Esophagus mucosa (tissue), 1 donor: Measurements from ENCODE around the gene TINAGL1. TPM values are rescaled to one million over a fixed set of nuclear protein-coding genes. Genes with fewer than 3 reads are reported as not detected.

Experiments used
- ATAC-seq: fragments of 200-7000 bp; cut with Tn5 transposase; one replicate; pipeline ENCODE4 v1.9.1; 2020
- total RNA-seq: library from RNA; stranded (reverse); gene quantifications from one replicate; pipeline ENCODE4 v1.2.4, GENCODE V29; 2023
- donor health status: DM: yes; HTN: yes; CAD: no.

Gene TINAGL1
- total RNA-seq, 1 donor from 2014 or later = 15.9 TPM

DNA sequence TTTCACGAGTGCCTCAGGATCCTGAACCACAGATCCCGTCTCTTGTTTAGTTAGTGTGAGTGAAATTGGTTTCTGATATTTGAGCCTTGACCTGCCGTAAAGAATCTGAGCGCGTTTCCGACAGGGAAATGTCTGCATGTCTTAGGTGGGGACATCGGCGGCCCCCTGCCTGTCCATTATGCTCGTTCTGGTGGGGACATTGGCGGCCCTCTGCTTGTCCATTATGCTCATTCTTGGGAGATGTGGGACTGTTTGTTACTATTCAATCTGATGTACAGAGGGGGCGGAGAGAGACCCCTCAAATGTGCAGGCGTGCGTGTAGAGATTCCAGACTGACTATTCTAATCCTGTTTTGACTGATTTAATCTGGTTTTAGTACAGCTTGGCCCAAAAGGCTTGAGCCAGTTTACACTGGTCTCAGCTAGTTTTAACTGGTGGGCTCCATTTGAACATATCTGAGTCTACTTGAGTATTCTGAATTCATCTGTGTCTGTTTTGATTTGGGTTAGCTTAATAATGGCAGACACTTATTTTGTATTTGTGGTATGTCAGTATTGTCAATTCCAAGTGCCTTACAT, 6.6 kb upstream of the TINAGL1 start:
- ATAC-seq = no peak

- no peak for ATAC-seq
Measured at GRCh38 chr1:31570228-31570627, 6.1 kb upstream of the TINAGL1 start.

- ATAC-seq = no peak
Measured at GRCh38 chr1:31570906-31571305, 5.4 kb upstream of the TINAGL1 start.

GRCh38 chr1:31571340-31572295, 4.7 kb upstream of the TINAGL1 start:
- ATAC-seq = no peak

GRCh38 chr1:31572323-31573104, 3.8 kb upstream of the TINAGL1 start:
- peak; percentile 37 for ATAC-seq

DNA sequence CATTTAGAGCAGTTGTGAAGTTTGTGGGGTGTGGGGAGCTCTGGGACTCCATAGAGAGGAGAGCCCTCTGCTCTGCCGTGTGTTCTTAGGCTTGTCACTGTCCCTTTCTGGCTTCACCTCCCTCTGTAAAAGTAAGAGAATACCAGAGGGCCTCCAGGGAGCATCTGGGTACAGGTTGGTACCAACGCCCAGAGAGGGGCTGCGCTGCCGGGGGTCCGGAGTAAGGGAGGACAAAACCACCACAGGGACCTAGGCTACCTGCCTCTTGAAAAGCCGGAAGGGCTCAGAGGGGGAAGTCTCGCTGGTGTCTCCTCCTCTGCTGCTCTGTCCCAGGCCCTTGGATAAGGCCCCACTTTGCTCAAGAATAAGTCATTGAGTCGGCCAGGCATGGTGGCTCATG, 3.1 kb upstream of the TINAGL1 start:
- ATAC-seq = no peak

DNA sequence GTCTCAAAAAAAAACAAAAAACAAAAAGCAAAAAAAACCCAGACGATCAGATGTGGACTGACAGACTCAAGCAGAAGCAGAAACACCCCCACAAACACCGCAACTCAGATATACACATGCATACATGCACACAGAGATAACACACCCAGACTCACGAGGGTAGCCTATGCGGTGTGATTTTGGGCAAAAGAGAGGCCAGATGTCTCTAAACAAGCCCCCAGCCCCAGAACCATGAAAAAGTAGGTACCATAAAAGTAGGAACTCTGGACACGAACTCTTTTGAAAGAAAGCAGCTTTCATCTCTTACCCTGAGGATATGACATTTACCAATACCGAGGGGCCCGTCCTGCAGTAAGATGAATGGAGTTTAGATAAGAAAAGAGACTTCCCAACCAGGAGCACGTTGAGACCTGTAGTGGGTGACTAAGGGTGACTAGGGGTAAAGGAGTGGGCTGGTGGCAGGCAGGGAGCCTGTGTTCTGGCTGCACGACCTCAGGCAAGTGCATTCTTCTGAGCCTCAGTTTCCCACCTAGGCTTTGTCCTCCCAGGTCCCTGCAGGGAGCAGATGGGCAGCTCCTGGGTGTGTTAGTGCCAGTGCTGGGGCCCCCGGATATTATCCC, 1.5 kb upstream of the TINAGL1 start:
- ATAC-seq = peak; percentile 56

GRCh38 chr1:31575369-31576140, 760 bp upstream of the TINAGL1 start:
- ATAC-seq = peak; percentile 58

DNA sequence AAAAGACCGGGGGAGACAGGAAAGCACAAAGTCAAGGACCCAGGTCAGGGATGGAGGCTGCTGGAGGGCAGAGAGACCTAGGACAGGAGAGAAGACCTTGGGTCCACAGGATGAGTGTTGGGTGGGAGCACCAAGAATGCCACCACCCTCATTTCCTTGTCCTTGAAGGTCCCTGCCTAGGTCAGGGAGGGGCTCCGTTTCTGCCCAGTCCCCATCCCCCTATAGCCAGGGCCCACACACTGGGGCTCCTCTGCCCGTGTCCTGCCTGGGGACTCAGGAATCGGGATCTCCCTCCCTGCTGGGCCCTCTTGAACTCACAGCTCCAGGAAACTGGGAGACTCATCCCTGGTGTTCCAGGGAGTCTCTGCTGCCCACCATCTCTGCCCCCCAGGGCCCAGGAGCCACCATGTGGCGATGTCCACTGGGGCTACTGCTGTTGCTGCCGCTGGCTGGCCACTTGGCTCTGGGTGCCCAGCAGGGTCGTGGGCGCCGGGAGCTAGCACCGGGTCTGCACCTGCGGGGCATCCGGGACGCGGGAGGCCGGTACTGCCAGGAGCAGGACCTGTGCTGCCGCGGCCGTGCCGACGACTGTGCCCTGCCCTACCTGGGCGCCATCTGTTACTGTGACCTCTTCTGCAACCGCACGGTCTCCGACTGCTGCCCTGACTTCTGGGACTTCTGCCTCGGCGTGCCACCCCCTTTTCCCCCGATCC, 584 bp downstream of the TINAGL1 start:
- ATAC-seq = no peak

DNA sequence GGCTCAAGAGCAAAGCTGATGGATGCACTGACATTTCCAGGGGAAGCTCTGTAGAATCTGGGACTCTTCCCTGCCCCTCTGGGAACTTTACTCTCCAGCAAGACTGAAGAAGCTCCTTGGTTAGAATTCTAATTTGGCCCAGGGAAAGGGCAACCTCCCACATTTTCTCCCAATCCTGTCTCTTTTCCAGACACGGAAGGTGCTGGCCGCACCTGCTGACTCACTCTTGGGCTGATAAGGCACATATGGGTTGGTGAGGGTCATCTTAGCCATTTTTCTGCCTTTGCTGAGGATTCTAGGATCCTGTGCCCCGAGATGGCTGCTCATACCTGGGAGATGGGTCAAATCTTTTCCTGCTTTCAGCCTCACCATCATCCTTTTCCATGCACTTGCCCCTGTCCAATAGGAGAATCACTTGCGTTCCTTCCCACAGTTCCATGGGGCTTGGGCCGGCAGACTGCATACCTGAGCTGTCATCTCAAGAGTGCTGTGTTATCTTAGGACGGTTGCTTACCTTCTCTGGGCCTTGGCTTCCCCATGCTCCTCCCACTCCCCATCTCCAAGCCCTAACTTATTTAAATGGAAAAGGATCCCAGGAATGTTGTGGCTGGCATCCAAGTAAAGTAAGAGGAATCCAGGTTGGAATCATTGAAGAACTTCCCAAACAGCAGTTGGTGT, 1.3 kb downstream of the TINAGL1 start:
- ATAC-seq = no peak

DNA sequence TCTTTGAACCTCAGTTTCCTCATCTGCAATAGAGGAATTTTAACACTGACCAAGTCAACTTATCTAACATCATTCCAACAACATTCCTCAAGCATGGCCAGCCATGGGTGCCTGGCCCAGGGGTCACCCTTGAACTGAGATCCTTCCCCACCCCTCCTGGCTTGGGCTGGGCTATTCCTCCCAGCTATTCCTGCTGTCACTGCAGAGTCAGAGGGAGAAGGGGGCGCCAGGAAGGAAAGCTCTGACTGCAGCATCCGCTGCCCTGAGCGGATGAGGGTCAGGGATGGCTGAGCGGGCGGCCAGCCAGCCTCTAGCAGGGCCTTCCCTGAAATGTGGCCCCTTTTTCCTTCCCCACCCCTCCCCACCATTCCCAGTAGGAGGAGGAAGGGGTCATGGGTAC, 3.1 kb downstream of the TINAGL1 start:
- no peak for ATAC-seq

DNA sequence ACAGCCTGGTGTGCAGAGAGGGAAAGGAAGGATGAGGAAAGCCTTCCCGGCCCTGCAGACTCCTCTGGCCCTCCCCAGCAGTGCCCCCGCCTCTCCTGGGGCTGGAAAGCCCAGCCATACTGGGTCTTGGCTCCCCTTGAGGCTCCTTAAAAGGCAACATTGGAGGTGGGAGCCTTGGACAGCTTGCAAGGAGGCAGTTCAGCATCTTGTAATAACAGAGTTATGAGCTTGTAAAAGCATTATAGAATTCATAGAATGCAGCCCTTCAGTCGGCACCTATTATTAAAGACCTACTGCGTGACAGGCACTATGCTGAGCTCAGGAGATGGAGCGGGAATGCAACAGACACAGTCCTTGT, 4.2 kb downstream of the TINAGL1 start:
- ATAC-seq = no peak

- no peak for ATAC-seq
Measured at GRCh38 chr1:31580891-31581603, 4.7 kb downstream of the TINAGL1 start.

DNA sequence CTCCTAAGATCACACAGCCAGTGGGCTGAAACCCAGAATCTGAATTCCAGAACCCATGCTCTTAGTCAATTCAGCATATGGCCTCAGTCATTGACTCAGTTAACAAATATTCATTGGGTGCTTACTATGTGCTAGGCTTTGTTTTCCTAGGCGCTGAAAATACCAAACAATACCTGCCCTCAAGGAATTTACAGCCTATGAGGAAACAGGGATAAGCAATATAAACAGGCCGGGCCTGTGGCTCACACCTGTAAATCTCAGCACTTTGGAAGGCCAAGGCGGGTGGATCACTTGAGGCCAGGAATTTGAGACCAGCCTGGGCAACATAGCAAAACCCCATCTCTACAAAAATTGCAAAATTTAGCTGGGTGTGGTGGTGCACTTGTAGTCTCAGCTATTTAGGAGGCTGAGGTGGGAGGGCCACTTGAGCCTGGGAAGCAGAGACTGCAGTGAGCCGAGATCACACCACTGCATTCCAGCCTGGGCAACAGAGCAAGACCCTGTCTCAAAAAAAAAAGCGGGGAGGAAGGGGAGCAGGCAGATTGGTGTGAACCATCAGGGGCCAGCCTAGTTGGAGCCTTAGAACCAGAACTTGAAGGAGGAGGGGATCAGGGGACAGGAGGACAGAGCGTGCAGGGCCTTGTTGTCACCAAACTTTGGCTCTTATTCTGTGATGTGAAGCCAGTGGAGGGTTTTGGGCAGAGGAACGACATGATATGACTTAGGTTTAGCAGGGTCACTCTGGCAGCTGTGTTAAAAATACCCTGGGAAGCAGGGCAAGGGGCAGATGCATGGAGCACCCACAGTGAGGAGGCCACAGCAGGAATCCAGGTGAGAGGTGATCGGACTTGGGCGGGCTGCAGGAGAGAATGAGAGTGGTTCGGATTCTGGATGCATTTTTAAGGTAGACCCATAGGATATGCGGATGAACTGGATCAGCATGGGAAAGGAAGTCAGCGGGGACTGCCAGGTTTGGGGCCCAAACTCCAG, 5.8 kb downstream of the TINAGL1 start:
- ATAC-seq = peak; percentile 40

DNA sequence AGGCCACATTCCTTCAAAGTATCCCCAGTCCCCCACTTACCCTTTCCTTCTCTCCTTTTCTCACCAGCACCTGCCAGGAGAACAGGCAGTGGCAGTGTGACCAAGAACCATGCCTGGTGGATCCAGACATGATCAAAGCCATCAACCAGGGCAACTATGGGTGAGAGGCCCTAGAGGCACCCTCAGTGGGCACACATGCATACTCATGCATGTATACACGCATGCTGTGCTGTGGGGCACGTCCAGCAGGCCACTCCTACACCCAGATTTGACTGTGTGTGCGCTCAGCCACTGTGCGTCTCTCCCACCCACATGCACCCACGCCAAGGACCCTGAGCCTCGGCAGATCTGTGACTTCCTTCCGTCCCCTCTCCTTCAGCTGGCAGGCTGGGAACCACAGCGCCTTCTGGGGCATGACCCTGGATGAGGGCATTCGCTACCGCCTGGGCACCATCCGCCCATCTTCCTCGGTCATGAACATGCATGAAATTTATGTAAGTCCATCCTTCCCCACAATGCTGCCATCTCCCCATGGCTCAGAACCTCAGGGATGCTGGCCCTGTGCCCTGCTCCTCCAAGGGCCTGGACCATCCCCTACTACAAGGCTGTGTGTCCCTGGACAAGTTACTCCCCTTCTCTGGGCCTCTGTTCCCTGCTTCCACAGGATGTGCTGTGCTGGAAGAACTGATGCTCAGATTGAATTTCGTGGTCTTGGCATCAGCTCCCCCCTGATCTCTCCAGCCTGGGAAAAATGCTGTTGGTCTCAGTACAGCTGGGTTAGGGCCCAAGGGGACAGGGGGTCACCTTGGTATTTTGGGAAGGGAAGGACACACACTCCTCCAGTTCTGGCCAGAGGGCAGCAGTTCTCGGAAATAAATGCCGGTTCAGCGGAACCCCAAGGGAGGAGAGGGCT, 7.0 kb downstream of the TINAGL1 start:
- no peak for ATAC-seq

- ATAC-seq = no peak
Measured at GRCh38 chr1:31583995-31584868, 7.9 kb downstream of the TINAGL1 start.
